ENCODE results near the gene FANCI. TPM values are rescaled to one million over a fixed set of nuclear protein-coding genes. Genes with fewer than 3 reads are reported as not detected.

FANCI gene
- total and polyA plus RNA-seq, 2 experiments from 2014 or later: 63.6 to 66.8 TPM

GRCh38 chr15:89205991-89206585 lies 37.7 kb upstream of the FANCI start (continued):
- TF ChIP-seq ZNF462 (CRISPR knock-in tag; IDR thresholded peaks at IDR 0.05) (no peak), ETS1 (IDR thresholded peaks at IDR 0.05) (no peak)

- peaks cover 9% of the 10 kb centered on the region for H3K4me1 Mint-ChIP-seq
- Histone ChIP-seq H3K27me3 (ENCODE audit: insufficient read depth) (no peaks in the 10 kb centered on the region), H4K20me1 (replicated peaks; ENCODE audit: insufficient read depth) (no peaks in the 10 kb centered on the region), H2AFZ (0 out of 2 replicates have a peak overlapping the region, but pooled peaks have one; percentile 84), H3F3A (replicated peaks; ENCODE audit: low read depth) (no peaks in the 10 kb centered on the region), H3K4me3 (no peak overlapping the region), H3K36me3 (ENCODE audit: insufficient read depth) (no peaks in the 10 kb centered on the region), H3K4me1 (ENCODE audit: insufficient read depth) (peaks cover 8% of the 10 kb centered on the region), H3K9me2 (ENCODE audit: insufficient read depth) (no peaks in the 10 kb centered on the region), H3K27ac (ENCODE audit: low read depth) (no peak overlapping the region), H3K79me2 (replicated peaks; ENCODE audit: insufficient read depth) (no peaks in the 10 kb centered on the region), H3K4me2 (no peak overlapping the region)
- peaks cover 13% of the 10 kb centered on the region for H3K27me3 Mint-ChIP-seq (ENCODE audit: insufficient read depth, low read depth, poor library complexity)
- no peaks in the 10 kb centered on the region for H3K9me3 Mint-ChIP-seq
- ATAC-seq (peak; percentile 99), DNase-seq (ENCODE audit: low spot score) (peak; percentile 90)
- H3K36me3 Mint-ChIP-seq (ENCODE audit: low read depth): no peaks in the 10 kb centered on the region
- H3K27ac Mint-ChIP-seq: no peak overlapping the region
- H3K4me3 Mint-ChIP-seq: no peak overlapping the region
- no peak for TF ChIP-seq ZNF462 (CRISPR knock-in tag; IDR thresholded peaks at IDR 0.05)
- TF ChIP-seq CTCF (conservative IDR thresholded peaks at IDR 0.05; ENCODE audit: low read depth in 2 of 2): peak; percentile 93 to 98
- TF ChIP-seq ZNF331 (CRISPR knock-in tag; IDR thresholded peaks at IDR 0.05; ENCODE audit: low read depth): no peak
- no peak for TF ChIP-seq EZH2 (IDR thresholded peaks at IDR 0.05; ENCODE audit: low read depth, unreplicated experiment)
Observed at GRCh38 chr15:89206908-89207331, 36.9 kb upstream of the FANCI start.

All from GM23338 (cell line).